Mammary epithelial cell (primary cell): ENCODE data around the gene ASS1.

Source experiments
- EZH2 ChIP-seq: IDR thresholded peaks from 2 replicates; pipeline ENCODE4 v1.6.1; 2012; ENCODE audit warnings: low read length, inconsistent platforms, borderline replicate concordance
- TF ChIP-seq, protein P1 (sequence below), 2 donors: IDR thresholded peaks in 1 of 2; conservative IDR thresholded peaks in 1 of 2; 2 replicates each; pipeline ENCODE4 v1.5.1; 2011 to 2012; ENCODE audit warnings: inconsistent platforms in 2 of 2, low read length in 2 of 2, mild to moderate bottlenecking in 2 of 2, control low read depth in 1 of 2, low read depth in 1 of 2; ENCODE audit not compliant: insufficient read depth in 1 of 2; ENCODE audit errors: extremely low read depth in 1 of 2

- TF ChIP-seq EZH2 = no peak
- TF ChIP-seq, protein P1, sequence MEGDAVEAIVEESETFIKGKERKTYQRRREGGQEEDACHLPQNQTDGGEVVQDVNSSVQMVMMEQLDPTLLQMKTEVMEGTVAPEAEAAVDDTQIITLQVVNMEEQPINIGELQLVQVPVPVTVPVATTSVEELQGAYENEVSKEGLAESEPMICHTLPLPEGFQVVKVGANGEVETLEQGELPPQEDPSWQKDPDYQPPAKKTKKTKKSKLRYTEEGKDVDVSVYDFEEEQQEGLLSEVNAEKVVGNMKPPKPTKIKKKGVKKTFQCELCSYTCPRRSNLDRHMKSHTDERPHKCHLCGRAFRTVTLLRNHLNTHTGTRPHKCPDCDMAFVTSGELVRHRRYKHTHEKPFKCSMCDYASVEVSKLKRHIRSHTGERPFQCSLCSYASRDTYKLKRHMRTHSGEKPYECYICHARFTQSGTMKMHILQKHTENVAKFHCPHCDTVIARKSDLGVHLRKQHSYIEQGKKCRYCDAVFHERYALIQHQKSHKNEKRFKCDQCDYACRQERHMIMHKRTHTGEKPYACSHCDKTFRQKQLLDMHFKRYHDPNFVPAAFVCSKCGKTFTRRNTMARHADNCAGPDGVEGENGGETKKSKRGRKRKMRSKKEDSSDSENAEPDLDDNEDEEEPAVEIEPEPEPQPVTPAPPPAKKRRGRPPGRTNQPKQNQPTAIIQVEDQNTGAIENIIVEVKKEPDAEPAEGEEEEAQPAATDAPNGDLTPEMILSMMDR (conservative IDR thresholded peaks at IDR 0.05 in 1 of 2, IDR thresholded peaks at IDR 0.05 in 1 of 2; ENCODE audit: extremely low read depth in 1 of 2, insufficient read depth in 1 of 2, low read depth in 1 of 2, low read length in 2 of 2) = no peak
Measured at GRCh38 chr9:130453487-130453886, 8.7 kb downstream of the ASS1 start.
